Calu3 (cell line): ENCODE data around the gene RTEL1. TPM values are rescaled to one million over a fixed set of nuclear protein-coding genes. Genes with fewer than 3 reads are reported as not detected.
A peak's percentile ranks its signal among the peaks of the same experiment; 100 is the strongest.
"Not testable (repeated sequence)": the region's sequence is repeated elsewhere in the genome, so short reads cannot be mapped to it uniquely, and the experiment has no call there.

Experiments used
- BruUV-seq: library from RNA; stranded (reverse); fragments of 400-500 nt; replicated peaks from 2 replicates; lab custom pipeline; 2021; lab: Mats Ljungman, UMichigan
- CTCF ChIA-PET: fragments of 300-600 bp; sonication (Branson Sonifier 250); formaldehyde crosslinking; loops from one replicate; lab custom pipeline; 2022; ENCODE audit warnings: antibody characterized with exemption; lab: Charles Lee
- DNase-seq: peaks from one replicate; pipeline ENCODE4 v3.0.0; 2022
- H3K27ac Mint-ChIP-seq: one replicate; pipeline ENCODE4 v1.8.0; 2022; ENCODE audit warnings: mixed read lengths; ENCODE audit not compliant: unreplicated experiment
- H3K27me3 Mint-ChIP-seq: one replicate; pipeline ENCODE4 v1.8.0; 2022; ENCODE audit warnings: mixed read lengths; ENCODE audit not compliant: unreplicated experiment
- H3K36me3 Mint-ChIP-seq: one replicate; pipeline ENCODE4 v1.8.0; 2022; ENCODE audit warnings: mild to moderate bottlenecking, moderate library complexity, mixed read lengths; ENCODE audit not compliant: insufficient read depth, unreplicated experiment
- H3K4me1 Mint-ChIP-seq: one replicate; pipeline ENCODE4 v1.8.0; 2022; ENCODE audit warnings: mild to moderate bottlenecking, low read depth, mixed read lengths; ENCODE audit not compliant: unreplicated experiment
- H3K4me3 Mint-ChIP-seq: one replicate; pipeline ENCODE4 v1.8.0; 2022; ENCODE audit warnings: mild to moderate bottlenecking, low read depth, moderate library complexity, mixed read lengths; ENCODE audit not compliant: unreplicated experiment
- H3K9me3 Mint-ChIP-seq: one replicate; pipeline ENCODE4 v1.8.0; 2022; ENCODE audit warnings: low read depth, mixed read lengths; ENCODE audit not compliant: unreplicated experiment
- CTCF ChIP-seq: fragments of 200-600 bp; IDR thresholded peaks from one replicate; pipeline ENCODE4 v1.8.0; 2022; ENCODE audit warnings: antibody characterized with exemption; ENCODE audit not compliant: unreplicated experiment
- intact Hi-C: fragments of 100-400 bp; cut with micrococcal nuclease; formaldehyde crosslinking; loops from one replicate; pipeline ENCODE4 v1.10.0; 2022; ENCODE audit not compliant: unreplicated experiment
- total RNA-seq: library from RNA; stranded (reverse); gene quantifications from 2 replicates; pipeline ENCODE4 v1.2.3, GENCODE V29; 2022

The RTEL1 gene
- total RNA-seq, 1 experiment from 2014 or later = 39.1 TPM

GRCh38 chr20:63626424-63627128 is 31.5 kb upstream of the RTEL1 start, which contains the start of gene GMEB2:
Gene GMEB2, minus strand, starts transcription at chr20:63627101. Its CDS starts 7,704 bp downstream, at chr20:63619397.
- BruUV-seq = no TSS peak
- Mint-ChIP-seq H3K27ac (peak within 1 kb of the TSS; percentile 86), H3K27me3 (no peaks in the 10 kb centered on the region), H3K36me3 (peaks cover 38% of the 10 kb centered on the region), H3K4me1 (peaks cover 7% of the 10 kb centered on the region), H3K4me3 (peak within 1 kb of the TSS; percentile 76), H3K9me3 (no peaks in the 10 kb centered on the region)
- CTCF ChIA-PET = interaction anchor here (0.6 to 1.7 kb wide), 3 partner anchors 15 to 88 kb away, joined by 3 to 17 read pairs (median 4); partner anchors contain the start of gene HELZ2
- DNase-seq = peak; percentile 83
- no peak for TF ChIP-seq CTCF
- intact Hi-C loops = loop anchor here (2.0 kb wide), 1 partner anchor 88 kb away; no protein-coding TSS in a partner anchor

GRCh38 chr20:63627129-63627750 is 30.9 kb upstream of the RTEL1 start:
- Mint-ChIP-seq H3K9me3 (no peaks in the 10 kb centered on the region), H3K27me3 (no peaks in the 10 kb centered on the region), H3K27ac (peak overlapping the region; percentile 74), H3K4me1 (peaks cover 7% of the 10 kb centered on the region), H3K36me3 (peaks cover 38% of the 10 kb centered on the region), H3K4me3 (peak overlapping the region; percentile 76)
- TF ChIP-seq CTCF = no peak
- no TSS peak for BruUV-seq
- DNase-seq = peak; percentile 99
- CTCF ChIA-PET = interaction anchor here (0.6 to 1.7 kb wide), 7 partner anchors 15 to 475 kb away, joined by 3 to 17 read pairs (median 4); partner anchors contain the start of genes ARFRP1, HELZ2 and ZGPAT
- intact Hi-C loops = loop anchor here (2.0 kb wide), 1 partner anchor 88 kb away; no protein-coding TSS in a partner anchor

- Mint-ChIP-seq H3K4me1 (peaks cover 7% of the 10 kb centered on the region), H3K9me3 (no peaks in the 10 kb centered on the region), H3K27ac (peak overlapping the region; percentile 74), H3K4me3 (peak overlapping the region; percentile 76), H3K36me3 (peaks cover 38% of the 10 kb centered on the region), H3K27me3 (no peaks in the 10 kb centered on the region)
- TF ChIP-seq CTCF = no peak
- BruUV-seq = no TSS peak
- intact Hi-C loops = loop anchor here (2.0 kb wide), 1 partner anchor 89 kb away; no protein-coding TSS in a partner anchor
- CTCF ChIA-PET = interaction anchor here (0.7 to 1.7 kb wide), 4 partner anchors 14 to 89 kb away, joined by 5 to 17 read pairs (median 7); no protein-coding TSS in a partner anchor
- no peak for DNase-seq
Measured at GRCh38 chr20:63627751-63628245, 30.3 kb upstream of the RTEL1 start.

- H3K36me3 Mint-ChIP-seq = peaks cover 38% of the 10 kb centered on the region
- TF ChIP-seq CTCF = no peak
- peak; percentile 92 for DNase-seq
- no peaks in the 10 kb centered on the region for H3K9me3 Mint-ChIP-seq
- CTCF ChIA-PET = interaction anchor here (0.7 to 1.7 kb wide), 3 partner anchors 13 to 90 kb away, joined by 6 to 17 read pairs (median 8); no protein-coding TSS in a partner anchor
- TSS peak; percentile 70 for BruUV-seq
- H3K4me1 Mint-ChIP-seq = peaks cover 7% of the 10 kb centered on the region
- no peaks in the 10 kb centered on the region for H3K27me3 Mint-ChIP-seq
- H3K27ac Mint-ChIP-seq = peak overlapping the region; percentile 74
- intact Hi-C loops = no loop called here
- H3K4me3 Mint-ChIP-seq = peak overlapping the region; percentile 76
Measured at GRCh38 chr20:63628246-63628975, 29.7 kb upstream of the RTEL1 start.

- H3K9me3 Mint-ChIP-seq, H3K4me1 Mint-ChIP-seq, intact Hi-C loops, H3K27me3 Mint-ChIP-seq, DNase-seq, BruUV-seq, H3K4me3 Mint-ChIP-seq, H3K27ac Mint-ChIP-seq: not testable (repeated sequence)
- peaks cover 32% of the 10 kb centered on the region for H3K36me3 Mint-ChIP-seq
- CTCF ChIA-PET = interaction anchor here (0.6 kb wide), 1 partner anchor 57 kb away, joined by 3 read pairs; the partner anchor contains the start of gene HELZ2
Measured at GRCh38 chr20:63630956-63631355, 27.2 kb upstream of the RTEL1 start.
